CD4-positive, alpha-beta memory T cell (primary cell): ENCODE measurements around the gene SMG5. TPM values are rescaled to one million over a fixed set of nuclear protein-coding genes. Genes with fewer than 3 reads are reported as not detected.

ENCODE experiments used
- polyA plus RNA-seq, 2 donors: library from polyadenylated mRNA; unstranded; fragments of 300-500 nt; fragmentation: Illumina TruSeq; gene quantifications; one replicate each; pipeline ENCODE4 v1.2.3, GENCODE V29; 2021
- total RNA-seq, 2 experiments: library from RNA; stranded (reverse); gene quantifications; one replicate each; pipeline ENCODE4 v1.2.3, GENCODE V29; 2021

SMG5 gene
- total and polyA plus RNA-seq, 4 experiments from 2014 or later: 6.1 to 71.6 (median 47.7) TPM

Other genes starting within 250 kb of the SMG5 start
- gene UBQLN4, start 229.0 kb downstream of the SMG5 start, total RNA-seq: 10 to 100 TPM; 38.0 to 39.5 TPM
- 10 to 100 TPM in 1 of 2 donors, 1 to 10 TPM in 1; 8.9 to 12.7 TPM for gene UBQLN4, start 229.0 kb downstream of the SMG5 start, polyA plus RNA-seq
- gene LAMTOR2, start 228.0 kb downstream of the SMG5 start, total RNA-seq: 10 to 100 TPM; 33.0 to 35.5 TPM
- gene LAMTOR2, start 228.0 kb downstream of the SMG5 start, polyA plus RNA-seq: 100 to 1,000 TPM; 136 to 151 TPM
- gene RAB25, start 221.7 kb downstream of the SMG5 start, total RNA-seq: 1 to 10 TPM in 1 of 2 experiments, under 1 TPM in 1; 0.53 to 1.5 TPM
- 1 to 10 TPM; 5.9 to 6.6 TPM for gene RAB25, start 221.7 kb downstream of the SMG5 start, polyA plus RNA-seq
- not detected for gene MEX3A, start 200.4 kb downstream of the SMG5 start, total RNA-seq
- not detected for gene MEX3A, start 200.4 kb downstream of the SMG5 start, polyA plus RNA-seq
- gene LMNA, start 168.1 kb downstream of the SMG5 start, total RNA-seq: 10 to 100 TPM; 29.7 to 33.8 TPM
- gene LMNA, start 168.1 kb downstream of the SMG5 start, polyA plus RNA-seq: 10 to 100 TPM; 19.1 to 47.1 TPM
- gene SEMA4A, start 129.2 kb downstream of the SMG5 start, total RNA-seq: 1 to 10 TPM; 1.2 TPM
- gene SEMA4A, start 129.2 kb downstream of the SMG5 start, polyA plus RNA-seq: 1 to 10 TPM in 1 of 2 donors, under 1 TPM in 1; 0.88 to 1.3 TPM
- 10 to 100 TPM; 21.2 to 23.3 TPM for gene SLC25A44, start 88.7 kb downstream of the SMG5 start, total RNA-seq
- 10 to 100 TPM in 1 of 2 donors, 1 to 10 TPM in 1; 9.8 to 15.3 TPM for gene SLC25A44, start 88.7 kb downstream of the SMG5 start, polyA plus RNA-seq
- 10 to 100 TPM; 39.0 to 40.2 TPM for gene PMF1, start 69.8 kb downstream of the SMG5 start, total RNA-seq
- gene PMF1, start 69.8 kb downstream of the SMG5 start, polyA plus RNA-seq: 100 to 1,000 TPM in 1 of 2 donors, 10 to 100 TPM in 1; 73.3 to 106 TPM
- gene BGLAP, start 40.6 kb downstream of the SMG5 start, total RNA-seq: 1 to 10 TPM; 7.2 to 7.7 TPM
- gene BGLAP, start 40.6 kb downstream of the SMG5 start, polyA plus RNA-seq: not detected
- 1 to 10 TPM; 1.7 to 1.9 TPM for gene PAQR6, start 34.8 kb downstream of the SMG5 start, total RNA-seq
- gene PAQR6, start 34.8 kb downstream of the SMG5 start, polyA plus RNA-seq: under 1 TPM; 0.11 to 0.22 TPM
- gene TMEM79, start 1.5 kb upstream of the SMG5 start, total RNA-seq: 10 to 100 TPM; 14.7 to 16.8 TPM
- 1 to 10 TPM in 1 of 2 donors, under 1 TPM in 1; 0.93 to 7.3 TPM for gene TMEM79, start 1.5 kb upstream of the SMG5 start, polyA plus RNA-seq
- gene GLMP, start 12.9 kb upstream of the SMG5 start, total RNA-seq: 10 to 100 TPM; 22.1 to 28.4 TPM
- 10 to 100 TPM; 21.3 to 23.5 TPM for gene GLMP, start 12.9 kb upstream of the SMG5 start, polyA plus RNA-seq
- under 1 TPM; 0.52 to 0.53 TPM for gene VHLL, start 16.5 kb upstream of the SMG5 start, total RNA-seq
- not detected for gene VHLL, start 16.5 kb upstream of the SMG5 start, polyA plus RNA-seq
- gene CCT3, start 55.5 kb upstream of the SMG5 start, total RNA-seq: 100 to 1,000 TPM; 109 TPM
- 100 to 1,000 TPM; 195 to 234 TPM for gene CCT3, start 55.5 kb upstream of the SMG5 start, polyA plus RNA-seq
- gene TSACC, start 55.7 kb upstream of the SMG5 start, total RNA-seq: not detected
- under 1 TPM in 1 of 2 donors, not detected in 1; 0.32 TPM for gene TSACC, start 55.7 kb upstream of the SMG5 start, polyA plus RNA-seq
- gene RHBG, start 86.4 kb upstream of the SMG5 start, total RNA-seq: not detected
- not detected for gene RHBG, start 86.4 kb upstream of the SMG5 start, polyA plus RNA-seq
- gene MEF2D, start 217.9 kb upstream of the SMG5 start, total RNA-seq: 10 to 100 TPM; 65.0 to 69.6 TPM
- 10 to 100 TPM in 1 of 2 donors, 1 to 10 TPM in 1; 4.2 to 13.8 TPM for gene MEF2D, start 217.9 kb upstream of the SMG5 start, polyA plus RNA-seq